HG03159 (cell line): Measurements from ENCODE around the gene FLVCR2.

Experiments
- ATAC-seq: cut with Tn5 transposase; IDR thresholded peaks from one replicate; pipeline ENCODE4 v1.9.1; 2021; ENCODE audit warnings: mild to moderate bottlenecking, moderate library complexity; ENCODE audit not compliant: unreplicated experiment

The FLVCR2 gene

GRCh38 chr14:75553761-75554364 is 24.6 kb upstream of the FLVCR2 start:
- no peak for ATAC-seq

- ATAC-seq = no peak
These were observed 23.9 kb upstream of the FLVCR2 start for GRCh38 chr14:75554482-75554881.

GRCh38 chr14:75558440-75558839 is 20.0 kb upstream of the FLVCR2 start:
- no peak for ATAC-seq

- ATAC-seq = no peak
These were observed 19.4 kb upstream of the FLVCR2 start for GRCh38 chr14:75559045-75559444.

- no peak for ATAC-seq
These were observed 18.8 kb upstream of the FLVCR2 start for GRCh38 chr14:75559451-75560222.

GRCh38 chr14:75561013-75561432 is 17.4 kb upstream of the FLVCR2 start:
- ATAC-seq = no peak

- no peak for ATAC-seq
These were observed 16.3 kb upstream of the FLVCR2 start for GRCh38 chr14:75562089-75562488.

GRCh38 chr14:75562489-75562888 is 15.9 kb upstream of the FLVCR2 start:
- ATAC-seq = no peak

GRCh38 chr14:75563931-75564330 is 14.5 kb upstream of the FLVCR2 start:
- no peak for ATAC-seq

- no peak for ATAC-seq
These were observed 13.4 kb upstream of the FLVCR2 start for GRCh38 chr14:75565056-75565455.

- no peak for ATAC-seq
These were observed 12.1 kb upstream of the FLVCR2 start for GRCh38 chr14:75566321-75566720.

- no peak for ATAC-seq
These were observed 11.7 kb upstream of the FLVCR2 start for GRCh38 chr14:75566752-75567151.

- ATAC-seq = no peak
These were observed 10.3 kb upstream of the FLVCR2 start for GRCh38 chr14:75568140-75568539.

GRCh38 chr14:75568791-75569190 is 9.6 kb upstream of the FLVCR2 start:
- ATAC-seq = no peak

- ATAC-seq = no peak
These were observed 7.6 kb upstream of the FLVCR2 start for GRCh38 chr14:75570797-75571196.

GRCh38 chr14:75572104-75572503 is 6.3 kb upstream of the FLVCR2 start:
- no peak for ATAC-seq

- ATAC-seq = no peak
These were observed 1.3 kb upstream of the FLVCR2 start for GRCh38 chr14:75577090-75577489.

GRCh38 chr14:75577729-75578101 is 705 bp upstream of the FLVCR2 start:
- ATAC-seq = peak; percentile 84

GRCh38 chr14:75578786-75579337 is 442 bp downstream of the FLVCR2 start:
- no peak for ATAC-seq

GRCh38 chr14:75579338-75579864 is 981 bp downstream of the FLVCR2 start:
- no peak for ATAC-seq

- ATAC-seq = no peak
These were observed 1.5 kb downstream of the FLVCR2 start for GRCh38 chr14:75579882-75580281.

GRCh38 chr14:75587388-75587787 is 9.0 kb downstream of the FLVCR2 start:
- ATAC-seq = no peak
